BE2C (cell line): ENCODE data around the gene YBX1.
"Not testable (repeated sequence)": the region's sequence is repeated elsewhere in the genome, so short reads cannot be mapped to it uniquely, and the experiment has no call there.

ENCODE experiments used
- DNase-seq: peaks from one replicate; pipeline ENCODE4 v3.0.0-alpha.2; 2020
- H3K27me3 ChIP-seq: fragments of 250-450 bp; sonication (Bioruptor Pico); 2 replicates; pipeline ENCODE4 v1.5.1; 2020; ENCODE audit warnings: mild to moderate bottlenecking
- H3K36me3 ChIP-seq: fragments of 250-450 bp; sonication (Bioruptor Pico); 2 replicates; pipeline ENCODE4 v1.5.1; 2020; ENCODE audit warnings: mild to moderate bottlenecking
- H3K4me1 ChIP-seq: fragments of 250-450 bp; sonication (Bioruptor Pico); 2 replicates; pipeline ENCODE4 v1.5.1; 2020
- H3K4me3 ChIP-seq: 2 replicates; pipeline ENCODE4 v1.5.1; 2011; ENCODE audit warnings: low read depth, low read length
- H3K9me3 ChIP-seq: fragments of 250-450 bp; sonication (Bioruptor Pico); 2 replicates; pipeline ENCODE4 v1.5.1; 2020
- CTCF ChIP-seq: IDR thresholded peaks from 2 replicates; pipeline ENCODE4 v1.5.1; 2012; ENCODE audit warnings: mild to moderate bottlenecking, low read depth, low read length

Gene YBX1

GRCh38 chr1:42713293-42713692 lies 31.1 kb downstream of the YBX1 start:
- TF ChIP-seq CTCF: no peak
- H3K9me3 ChIP-seq: no peaks in the 10 kb centered on the region
- no peak for DNase-seq
- H3K4me1 ChIP-seq: no peaks in the 10 kb centered on the region
- peaks cover 5% of the 10 kb centered on the region for H3K36me3 ChIP-seq
- no peak overlapping the region for H3K4me3 ChIP-seq
- H3K27me3 ChIP-seq: no peaks in the 10 kb centered on the region

- not testable (repeated sequence) for H3K4me3 ChIP-seq, H3K9me3 ChIP-seq, H3K36me3 ChIP-seq, H3K27me3 ChIP-seq, DNase-seq, H3K4me1 ChIP-seq
Measured at GRCh38 chr1:42714441-42714840, 32.2 kb downstream of the YBX1 start.

- Histone ChIP-seq H3K4me1 (no peaks in the 10 kb centered on the region), H3K9me3 (no peaks in the 10 kb centered on the region), H3K4me3 (no peak overlapping the region), H3K27me3 (no peaks in the 10 kb centered on the region), H3K36me3 (no peaks in the 10 kb centered on the region)
- no peak for DNase-seq
- TF ChIP-seq CTCF: no peak
Measured at GRCh38 chr1:42720868-42721267, 38.6 kb downstream of the YBX1 start.

- no peaks in the 10 kb centered on the region for H3K4me1 ChIP-seq
- H3K27me3 ChIP-seq: no peaks in the 10 kb centered on the region
- H3K36me3 ChIP-seq: no peaks in the 10 kb centered on the region
- no peak for DNase-seq
- no peak overlapping the region for H3K4me3 ChIP-seq
- H3K9me3 ChIP-seq: no peaks in the 10 kb centered on the region
- no peak for TF ChIP-seq CTCF
Measured at GRCh38 chr1:42721926-42722325, 39.7 kb downstream of the YBX1 start.

GRCh38 chr1:42722403-42722802 lies 40.2 kb downstream of the YBX1 start:
- not testable (repeated sequence) for H3K36me3 ChIP-seq, DNase-seq, H3K9me3 ChIP-seq, H3K27me3 ChIP-seq, H3K4me3 ChIP-seq, H3K4me1 ChIP-seq

- H3K36me3 ChIP-seq: no peaks in the 10 kb centered on the region
- no peak overlapping the region for H3K4me3 ChIP-seq
- TF ChIP-seq CTCF: no peak
- H3K4me1 ChIP-seq: no peaks in the 10 kb centered on the region
- no peak for DNase-seq
- H3K9me3 ChIP-seq: no peaks in the 10 kb centered on the region
- H3K27me3 ChIP-seq: no peaks in the 10 kb centered on the region
Measured at GRCh38 chr1:42723511-42723910, 41.3 kb downstream of the YBX1 start.

- not testable (repeated sequence) for H3K9me3 ChIP-seq, H3K4me1 ChIP-seq, DNase-seq, H3K27me3 ChIP-seq, H3K36me3 ChIP-seq, H3K4me3 ChIP-seq
Measured at GRCh38 chr1:42725820-42726219, 43.6 kb downstream of the YBX1 start.

GRCh38 chr1:42730002-42730401 lies 47.8 kb downstream of the YBX1 start:
- Histone ChIP-seq H3K36me3 (no peaks in the 10 kb centered on the region), H3K4me1 (no peaks in the 10 kb centered on the region), H3K9me3 (no peaks in the 10 kb centered on the region), H3K4me3 (no peak overlapping the region), H3K27me3 (no peaks in the 10 kb centered on the region)
- DNase-seq: no peak
- TF ChIP-seq CTCF: no peak
